Cerebellar nuclear complex (tissue), 1 donor: ENCODE measurements around the gene CYP46A1.

ENCODE experiments used
- DNase-seq, 2 experiments: peaks; one replicate each; lab custom pipeline; 2025; lab: John Stamatoyannopoulos, UW

Gene CYP46A1

GRCh38 chr14:99673305-99674063, 10.6 kb upstream of the CYP46A1 start:
- no peak for DNase-seq

DNA sequence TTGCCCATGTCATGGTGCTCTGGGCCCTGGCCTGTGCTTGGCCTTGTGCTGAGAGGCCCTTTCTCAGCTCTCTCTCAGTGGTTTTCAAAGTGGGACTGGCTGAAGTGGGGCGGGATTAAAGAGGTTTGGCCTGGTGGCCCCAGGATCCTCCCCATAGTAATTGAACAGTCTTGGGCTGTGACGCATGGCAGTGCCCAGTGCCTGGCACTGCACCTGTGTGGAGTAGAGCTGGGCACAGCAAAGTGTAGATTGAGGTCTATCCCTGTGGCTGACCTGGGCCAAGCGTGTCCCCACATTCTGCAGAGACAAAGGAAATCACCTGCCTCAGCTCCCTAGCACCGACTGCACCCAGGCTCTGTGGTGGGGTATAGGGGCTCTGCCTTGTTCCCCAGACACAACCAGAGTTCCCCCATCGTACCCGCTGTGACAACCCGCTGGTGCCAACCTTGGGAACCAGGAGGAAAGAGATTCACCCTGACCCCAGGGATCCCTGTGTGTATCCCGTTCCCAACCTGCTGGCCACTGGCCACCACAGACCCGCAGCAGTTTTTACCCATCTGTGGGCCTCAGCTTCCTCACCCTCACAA, 9.9 kb upstream of the CYP46A1 start:
- DNase-seq = no peak

DNA sequence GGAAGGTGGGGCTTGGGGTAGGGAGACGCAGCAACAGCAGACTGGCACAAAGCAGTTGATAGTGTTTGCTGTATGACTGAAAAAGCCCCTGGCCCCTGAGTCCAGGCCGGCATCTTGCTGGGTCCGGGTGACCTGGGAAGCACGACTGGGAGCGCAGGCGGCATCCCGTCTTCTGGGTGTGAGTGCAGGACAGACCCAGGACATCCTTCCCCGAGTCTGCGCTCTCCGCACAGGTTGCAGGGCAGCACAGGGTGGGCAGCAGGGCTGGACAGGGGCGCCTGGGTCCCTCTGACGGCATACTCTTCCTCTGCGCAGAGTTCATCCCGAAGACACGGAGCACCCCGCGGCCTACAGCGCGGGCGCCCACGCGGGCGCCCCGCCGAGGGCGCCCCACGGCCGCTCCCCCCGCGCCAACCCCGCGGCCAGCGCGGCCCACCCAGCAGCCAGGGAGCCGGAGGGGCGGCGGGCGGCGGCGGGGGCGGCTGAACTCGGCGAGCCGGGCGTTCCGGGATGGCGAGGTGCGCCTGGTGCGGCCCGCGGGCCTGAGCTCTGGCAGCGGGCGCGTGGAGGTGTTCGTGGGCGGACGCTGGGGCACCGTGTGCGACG, 9.2 kb upstream of the CYP46A1 start:
- DNase-seq = no peak

DNA sequence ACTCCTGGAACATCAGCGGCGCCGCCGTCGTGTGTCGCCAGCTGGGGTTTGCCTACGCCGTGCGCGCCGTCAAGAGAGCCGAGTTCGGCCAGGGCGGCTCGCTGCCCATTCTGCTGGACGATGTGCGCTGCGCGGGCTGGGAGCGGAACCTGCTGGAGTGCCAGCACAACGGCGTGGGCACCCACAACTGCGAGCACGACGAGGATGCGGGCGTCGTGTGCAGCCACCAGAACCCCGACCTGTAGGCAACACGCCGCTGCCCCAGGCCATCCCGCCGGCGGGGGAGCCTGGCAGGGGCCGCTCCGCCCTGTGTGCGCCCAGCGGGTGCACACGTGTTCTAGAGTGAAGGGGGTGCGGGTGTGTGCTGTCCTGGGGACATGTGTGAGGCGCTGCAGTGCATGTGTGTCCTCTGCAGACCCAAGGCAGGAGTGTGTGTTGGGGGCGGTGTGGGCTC, 8.7 kb upstream of the CYP46A1 start:
- no peak for DNase-seq

DNA sequence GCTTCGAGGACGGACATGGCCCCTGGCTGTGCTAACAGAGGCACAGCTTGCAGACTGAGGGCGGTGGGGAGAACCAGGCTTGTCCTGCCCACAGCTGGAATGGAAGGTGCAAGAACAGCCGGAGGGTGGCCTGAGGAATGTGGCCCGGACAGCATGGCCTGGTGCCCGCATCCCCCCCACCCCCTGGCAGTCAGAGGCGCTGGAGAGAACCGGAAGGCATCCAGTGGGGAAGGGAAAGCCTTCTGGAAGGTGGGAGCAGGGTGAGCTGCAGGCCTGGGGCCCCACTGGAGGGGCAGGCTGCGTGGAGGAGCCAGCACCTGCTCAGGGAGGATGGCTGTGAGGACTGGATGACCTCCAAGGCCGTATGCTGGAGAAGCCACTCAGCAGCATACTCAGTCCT, 8.1 kb upstream of the CYP46A1 start:
- DNase-seq = no peak

- DNase-seq = no peak
Observed at GRCh38 chr14:99676657-99677056, 7.4 kb upstream of the CYP46A1 start.

DNA sequence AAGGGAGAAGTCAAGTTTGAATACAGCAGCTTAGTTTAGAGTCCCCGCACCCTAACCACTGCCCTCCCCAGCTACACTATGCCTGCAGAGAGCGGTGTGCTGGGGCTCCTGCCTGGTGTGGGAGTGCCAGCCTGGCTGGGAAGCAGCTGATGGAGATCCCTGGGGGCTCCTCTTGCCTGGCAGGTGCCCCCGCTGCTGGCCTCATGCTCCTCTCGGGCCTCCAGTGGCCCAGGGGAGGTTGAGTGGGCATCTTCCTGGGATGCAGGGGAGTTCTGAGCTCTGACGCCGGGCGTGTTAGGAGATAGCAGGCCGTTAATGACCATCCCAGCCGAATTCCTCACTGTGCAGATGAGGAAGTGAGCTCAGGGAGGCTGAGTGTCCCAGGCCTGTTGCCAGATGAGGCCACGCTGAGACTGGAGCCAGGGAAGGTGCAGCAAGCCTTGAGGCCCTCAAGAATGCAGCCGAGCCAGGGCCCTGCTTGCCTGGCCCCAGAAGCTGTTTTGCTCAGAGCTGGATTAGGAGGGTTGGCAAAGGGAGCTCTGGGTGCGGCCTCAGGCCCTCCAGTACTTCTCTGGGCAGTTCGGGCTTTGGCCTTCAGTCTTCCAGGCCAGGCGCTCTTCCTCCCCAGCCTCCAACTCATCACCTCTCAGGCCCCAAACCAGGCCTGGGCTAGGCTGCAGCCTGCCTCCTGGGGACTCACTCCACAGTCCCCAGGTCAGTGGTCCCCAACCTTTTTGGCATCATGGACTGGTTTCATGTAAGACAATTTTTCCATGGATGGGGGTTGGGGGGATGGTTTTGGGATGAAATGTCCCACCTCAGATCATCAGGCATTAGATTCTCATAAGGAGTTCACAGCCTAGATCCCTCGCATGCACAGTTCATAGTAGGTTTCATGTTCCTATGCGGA, 6.6 kb upstream of the CYP46A1 start:
- DNase-seq = no peak

DNA sequence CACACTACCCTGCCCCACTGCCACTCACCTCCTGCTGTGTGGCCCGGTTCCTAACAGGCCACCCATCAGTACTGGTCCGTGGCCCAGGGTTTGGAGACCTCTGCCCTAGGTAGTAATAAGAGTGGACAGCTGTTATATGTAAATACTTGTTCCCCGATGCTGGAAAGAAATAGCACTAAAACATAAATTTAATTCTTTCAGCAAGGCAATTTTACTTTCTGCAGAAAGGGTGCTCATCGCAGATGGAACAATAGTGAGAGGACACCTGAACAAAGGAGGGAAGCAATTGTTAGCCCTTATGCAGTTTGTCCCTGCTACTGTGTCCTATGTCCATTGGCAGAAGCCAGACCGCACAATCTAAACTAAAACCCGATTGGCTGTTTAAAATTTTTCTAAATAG, 5.9 kb upstream of the CYP46A1 start:
- DNase-seq = no peak

- no peak for DNase-seq
Observed at GRCh38 chr14:99679111-99679510, 5.0 kb upstream of the CYP46A1 start.

- DNase-seq = no peak
Observed at GRCh38 chr14:99679543-99679942, 4.6 kb upstream of the CYP46A1 start.

GRCh38 chr14:99679996-99680395, 4.1 kb upstream of the CYP46A1 start:
- no peak for DNase-seq

- DNase-seq = no peak
Observed at GRCh38 chr14:99681101-99681831, 2.8 kb upstream of the CYP46A1 start.

- no peak for DNase-seq
Observed at GRCh38 chr14:99681832-99682148, 2.3 kb upstream of the CYP46A1 start.

GRCh38 chr14:99682809-99683618, 1.1 kb upstream of the CYP46A1 start:
- DNase-seq = no peak

DNA sequence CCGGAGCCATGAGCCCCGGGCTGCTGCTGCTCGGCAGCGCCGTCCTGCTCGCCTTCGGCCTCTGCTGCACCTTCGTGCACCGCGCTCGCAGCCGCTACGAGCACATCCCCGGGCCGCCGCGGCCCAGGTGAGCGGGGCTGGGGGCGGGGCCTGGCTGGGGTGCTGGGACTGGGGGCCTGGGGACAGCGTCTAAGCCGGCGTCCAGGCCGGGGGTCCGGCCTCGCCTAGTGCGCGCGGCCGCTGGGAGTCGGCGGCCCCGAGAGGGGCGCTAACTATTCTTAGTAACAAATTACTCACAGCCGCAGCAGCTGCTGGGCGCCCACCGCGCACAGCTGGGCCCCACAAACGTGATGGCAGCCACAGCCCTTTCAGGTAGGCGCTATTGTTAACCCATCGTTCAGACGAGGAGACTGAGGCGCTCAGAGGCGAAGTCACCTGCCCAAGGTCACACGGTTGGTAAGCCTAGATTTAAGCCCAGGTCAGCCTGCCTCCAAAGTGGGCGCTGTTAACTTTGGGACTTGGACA, 374 bp downstream of the CYP46A1 start:
- DNase-seq = no peak

DNA sequence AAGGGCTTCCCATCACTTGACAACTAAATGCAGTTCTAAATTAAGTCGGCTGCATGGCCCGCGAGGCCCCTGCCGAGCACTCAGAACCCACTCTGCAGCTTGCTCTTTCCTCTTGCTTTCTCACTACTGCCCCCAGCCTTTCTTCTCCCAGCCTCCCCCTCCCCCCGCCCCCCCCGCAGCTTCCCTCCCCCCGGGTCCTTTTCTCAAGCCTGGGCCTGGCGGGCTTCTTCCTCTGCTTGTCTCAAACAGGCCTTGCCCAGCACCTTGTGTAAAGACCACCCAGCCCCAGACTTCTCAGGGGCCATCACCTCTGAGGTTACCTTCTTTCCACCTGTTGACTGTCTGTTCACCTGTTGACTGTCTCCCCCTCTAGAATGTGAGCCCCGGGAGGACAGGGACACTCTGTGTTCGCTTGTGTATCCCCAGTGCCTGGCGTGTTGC, 1.1 kb downstream of the CYP46A1 start:
- no peak for DNase-seq

GRCh38 chr14:99685596-99685995, 1.5 kb downstream of the CYP46A1 start:
- no peak for DNase-seq

DNA sequence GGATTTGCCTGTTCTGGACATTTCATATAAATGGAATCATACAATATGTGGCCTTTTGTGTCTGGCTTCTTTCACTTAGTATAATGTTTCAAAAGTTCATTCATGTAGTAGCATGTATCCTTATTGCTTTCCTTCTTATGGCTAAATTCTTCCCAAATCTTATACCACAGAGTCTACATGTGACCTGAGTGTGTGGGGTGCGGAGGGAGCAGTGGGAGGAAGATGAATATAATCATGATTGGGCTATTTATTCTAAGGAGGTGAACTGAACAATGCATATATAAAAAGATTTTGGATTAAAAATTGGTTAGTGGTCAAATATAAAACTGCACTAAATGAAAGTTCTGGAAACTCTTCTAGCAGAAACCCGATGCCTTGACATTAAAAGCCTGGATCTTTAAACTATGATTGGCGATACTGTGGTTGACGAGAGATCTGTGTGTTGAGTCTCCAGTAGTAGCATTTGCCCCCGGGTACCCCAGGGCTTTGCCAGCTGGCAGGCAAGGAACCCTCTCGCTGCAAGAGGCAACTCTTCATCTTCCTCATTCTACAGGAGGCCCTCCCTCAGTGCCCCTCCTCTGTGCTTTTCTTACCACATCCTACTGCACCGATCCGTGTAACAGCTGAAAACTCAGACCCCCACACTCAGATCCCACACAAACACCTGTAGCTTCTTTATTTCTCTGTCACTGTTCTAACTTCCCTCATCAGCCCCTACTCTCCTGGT, 2.6 kb downstream of the CYP46A1 start:
- DNase-seq = no peak

DNA sequence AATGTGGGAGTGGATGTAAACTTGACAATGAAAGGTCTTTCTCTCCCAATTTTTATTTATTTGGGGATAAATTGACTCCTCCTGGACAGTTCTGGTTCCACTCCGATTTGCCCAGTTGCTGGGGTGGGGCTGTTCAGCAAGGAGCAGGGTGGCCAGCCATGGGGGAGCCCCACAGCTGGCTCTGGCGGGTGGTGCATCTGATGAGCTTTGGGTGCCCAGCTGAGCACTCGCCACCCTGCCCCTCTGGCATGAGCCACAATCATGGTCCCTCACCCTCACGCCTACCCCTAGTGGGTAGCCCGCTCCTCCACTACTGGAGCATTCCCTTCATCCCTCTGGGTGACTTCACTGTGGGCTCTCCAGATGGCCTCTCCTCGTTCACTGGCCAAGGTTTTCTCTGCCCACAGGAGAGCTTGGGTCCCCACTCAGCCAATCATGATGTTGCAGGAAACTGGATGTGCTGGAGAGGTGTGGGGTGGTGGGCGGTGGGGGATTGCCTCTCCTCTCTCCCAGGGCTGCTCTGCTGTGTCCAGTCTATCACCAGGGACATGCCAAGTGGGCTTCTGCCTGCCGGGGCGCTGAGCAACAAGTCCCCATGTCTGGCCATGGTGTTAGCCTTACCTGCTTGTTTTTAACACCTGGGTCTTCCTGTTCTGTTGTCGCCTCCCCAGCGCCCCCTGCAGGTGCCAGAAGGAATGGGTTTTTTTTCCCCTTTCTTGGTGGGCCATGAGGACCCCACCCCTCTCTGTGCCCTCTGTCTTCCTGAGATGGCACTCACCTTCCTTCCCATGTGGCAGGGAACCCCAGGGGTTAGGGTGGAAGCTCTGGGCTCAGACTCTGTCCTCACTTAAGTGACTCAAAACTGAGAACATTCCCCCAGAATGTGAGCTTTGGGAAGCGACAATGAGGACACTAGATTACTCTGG, 3.4 kb downstream of the CYP46A1 start:
- no peak for DNase-seq
